Hindlimb muscle (tissue), 1 donor: ENCODE results near the gene TPH2. TPM values are rescaled to one million over a fixed set of nuclear protein-coding genes. Genes with fewer than 3 reads are reported as not detected.
A peak's percentile ranks its signal among the peaks of the same experiment; 100 is the strongest.

Source experiments
- DNase-seq: peaks from one replicate; pipeline ENCODE4 v3.0.0-alpha.2; 2013
- polyA plus RNA-seq: library from polyadenylated mRNA; unstranded; fragments of 120-200 nt; gene quantifications from one replicate; pipeline ENCODE4 v1.2.1, GENCODE V29; 2013; ENCODE audit not compliant: insufficient read length

TPH2 gene
- polyA plus RNA-seq, 1 donor: not detected

DNA sequence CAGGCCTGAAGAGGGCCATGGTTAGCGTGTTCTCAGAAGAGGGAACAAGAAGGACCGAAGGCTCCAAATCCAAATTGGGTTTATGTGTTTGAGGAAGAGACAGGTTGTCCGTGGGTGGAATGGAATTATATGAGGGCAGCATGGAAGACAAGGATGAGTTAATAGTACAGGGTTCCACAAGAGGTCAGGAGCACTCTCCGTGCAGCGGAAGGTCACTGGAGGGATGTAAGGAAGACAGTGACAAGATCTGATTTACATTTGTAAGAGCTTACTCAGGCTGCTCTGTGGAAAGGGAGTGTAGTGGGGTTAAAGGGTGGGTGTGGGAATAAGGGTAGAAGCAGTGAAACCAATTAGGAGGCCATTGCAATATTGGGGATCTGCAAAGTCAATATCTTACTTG, 97.0 kb downstream of the TPH2 start:
- DNase-seq: no peak

DNA sequence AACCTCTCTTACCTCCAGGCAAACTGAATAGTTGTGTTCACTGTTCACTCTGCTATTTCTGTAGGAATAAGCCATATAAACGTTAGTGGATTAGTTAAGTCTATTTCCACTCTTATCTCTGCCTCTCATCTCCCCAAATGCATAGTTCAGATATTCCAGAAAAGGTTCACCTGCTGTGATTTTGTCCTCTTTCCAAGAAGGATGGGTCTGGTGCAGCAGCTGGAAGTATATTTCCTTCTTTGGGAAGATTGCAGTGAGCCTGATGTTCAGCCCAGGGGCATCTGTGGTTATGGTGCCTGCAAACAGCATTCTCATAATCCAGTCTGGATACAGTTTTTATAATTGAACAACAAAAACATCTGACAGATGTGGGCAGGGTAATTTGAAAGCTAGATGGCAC, 97.7 kb downstream of the TPH2 start:
- DNase-seq: no peak

DNA sequence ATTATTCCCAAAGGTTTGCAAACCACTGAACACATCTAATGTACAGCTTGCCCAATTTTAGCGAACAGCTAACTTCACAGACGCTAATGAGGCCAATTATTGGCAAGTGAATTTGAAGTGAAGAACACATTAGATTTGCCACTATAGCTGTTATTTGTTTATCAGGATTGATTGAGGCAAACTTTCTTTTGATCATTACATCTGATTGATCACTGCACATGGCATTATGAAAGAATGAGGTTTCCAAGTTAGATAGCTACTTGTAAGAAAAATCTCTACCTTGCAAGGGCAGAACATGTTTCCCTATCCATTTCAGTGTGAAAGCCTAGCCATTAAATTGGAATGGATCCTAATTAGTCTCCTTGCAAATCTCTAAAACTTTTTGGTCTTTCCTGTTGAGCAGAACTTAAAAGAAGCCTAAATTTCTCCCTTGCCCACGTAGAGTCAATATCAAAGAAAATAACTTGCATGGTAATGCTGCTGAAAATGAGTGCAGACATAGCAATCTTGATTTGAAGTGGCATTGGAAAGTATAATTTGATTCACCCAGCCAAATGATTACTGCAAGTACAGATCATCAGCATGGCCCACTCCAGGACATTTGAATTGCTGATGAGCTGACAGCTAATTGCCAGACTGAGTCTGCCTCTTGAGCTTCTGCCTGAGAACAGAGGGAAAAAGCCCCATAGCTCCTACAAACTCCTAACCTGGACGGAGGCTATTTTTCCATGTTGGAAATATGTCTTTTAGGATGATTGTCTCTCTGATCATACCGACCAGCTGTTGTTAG, 98.6 kb downstream of the TPH2 start:
- DNase-seq: no peak

DNA sequence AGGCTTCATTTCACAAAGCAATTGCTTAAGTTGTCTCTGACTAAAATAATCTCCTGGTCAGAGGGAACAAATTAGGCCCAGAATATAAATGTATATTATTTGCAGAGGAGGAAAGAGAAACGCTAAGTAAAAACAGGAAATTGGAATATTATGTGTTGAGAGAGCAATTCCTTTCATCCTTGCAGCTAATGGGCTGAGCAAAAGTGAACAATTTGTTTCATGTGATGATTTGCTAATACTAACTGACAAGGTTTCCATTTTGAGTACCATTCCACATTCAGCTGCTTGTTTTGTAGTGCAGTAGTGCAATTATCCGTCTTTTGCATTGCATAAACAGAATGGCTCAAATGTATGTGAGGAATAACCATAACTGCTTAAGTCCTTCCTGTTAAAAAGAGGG, 103.2 kb downstream of the TPH2 start:
- no peak for DNase-seq

DNA sequence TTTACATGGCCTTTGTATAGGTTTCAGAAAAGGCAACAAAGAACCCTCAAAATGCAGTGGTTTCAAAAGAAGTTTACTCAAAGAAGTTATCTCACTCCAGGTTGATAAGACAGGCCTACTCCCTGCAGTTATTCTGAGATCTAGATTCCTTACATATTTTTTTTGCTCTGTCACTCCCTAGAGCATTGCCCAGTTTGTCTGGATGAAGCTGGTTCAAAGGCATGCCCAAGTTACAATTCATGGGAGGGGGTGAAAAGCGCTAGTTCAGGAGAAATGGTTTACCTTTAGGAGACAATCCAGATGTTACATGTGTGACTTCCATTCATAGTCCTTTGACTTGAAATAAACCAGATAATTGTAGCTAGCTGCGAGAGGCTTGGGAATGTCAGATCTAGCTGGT, 115.0 kb downstream of the TPH2 start:
- no peak for DNase-seq

DNA sequence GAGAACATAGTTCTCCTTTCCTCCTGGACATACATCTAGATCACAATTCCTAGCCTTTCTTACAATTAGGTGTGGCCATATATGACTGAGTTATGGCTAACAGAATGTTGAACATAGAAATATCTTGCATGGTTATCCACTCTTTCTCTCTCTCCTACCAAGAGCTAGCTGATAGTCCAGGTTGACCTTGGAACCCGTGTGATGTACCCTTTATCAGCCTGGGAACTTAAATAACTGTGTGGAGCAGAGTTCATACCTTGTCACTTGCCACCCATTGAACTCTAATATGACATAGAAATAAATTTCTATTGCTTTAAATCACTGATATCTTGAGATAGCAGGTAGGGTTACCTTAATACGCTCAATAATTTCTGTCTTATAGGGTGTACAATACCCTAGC, 115.9 kb downstream of the TPH2 start:
- DNase-seq: no peak

DNA sequence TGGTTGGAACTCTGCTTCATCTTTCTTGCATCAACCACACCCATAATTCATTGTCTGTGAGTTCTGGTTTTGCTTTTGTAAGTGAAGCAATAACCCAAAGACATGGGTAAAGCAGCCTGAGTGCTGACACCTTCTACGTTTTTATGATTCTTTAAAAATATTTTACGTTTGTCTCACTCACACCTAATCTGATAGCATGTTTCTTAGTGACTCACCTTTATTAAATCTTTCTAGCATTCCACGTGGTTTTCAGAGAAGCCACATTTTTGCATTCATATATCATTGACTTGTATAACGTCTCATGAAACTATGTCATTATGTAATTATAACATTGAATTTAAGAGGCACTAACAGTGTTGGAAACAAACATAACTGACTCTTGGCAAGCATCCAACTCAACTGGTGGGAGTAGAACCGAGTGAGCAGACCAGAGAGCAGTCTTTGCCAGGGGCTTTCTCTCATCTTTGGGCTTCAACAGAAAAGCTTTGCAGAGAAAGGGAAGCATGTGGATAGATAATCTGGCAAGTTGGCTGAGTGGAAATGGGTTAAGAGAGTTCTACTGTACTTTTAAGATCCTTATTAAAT, 118.8 kb downstream of the TPH2 start:
- DNase-seq: no peak

DNA sequence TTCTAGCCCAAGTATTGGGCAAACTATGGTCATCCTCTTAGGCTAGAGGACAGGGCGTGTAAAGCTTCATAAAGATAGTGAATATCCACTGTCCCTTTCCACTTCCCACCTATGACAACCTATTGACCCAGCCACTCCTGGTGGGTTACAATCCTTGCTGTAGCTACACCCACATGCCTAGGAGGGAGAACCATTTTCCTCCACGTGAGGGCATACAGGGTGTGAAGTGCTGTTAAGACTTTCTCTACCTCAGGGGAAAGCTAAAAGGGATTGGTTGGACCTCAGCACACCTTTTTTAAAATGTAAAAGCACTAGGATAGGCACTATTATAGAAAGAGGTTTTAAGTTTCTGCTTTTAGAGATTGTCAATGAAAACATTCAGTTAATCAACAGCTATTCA, 124.4 kb downstream of the TPH2 start:
- no peak for DNase-seq

DNA sequence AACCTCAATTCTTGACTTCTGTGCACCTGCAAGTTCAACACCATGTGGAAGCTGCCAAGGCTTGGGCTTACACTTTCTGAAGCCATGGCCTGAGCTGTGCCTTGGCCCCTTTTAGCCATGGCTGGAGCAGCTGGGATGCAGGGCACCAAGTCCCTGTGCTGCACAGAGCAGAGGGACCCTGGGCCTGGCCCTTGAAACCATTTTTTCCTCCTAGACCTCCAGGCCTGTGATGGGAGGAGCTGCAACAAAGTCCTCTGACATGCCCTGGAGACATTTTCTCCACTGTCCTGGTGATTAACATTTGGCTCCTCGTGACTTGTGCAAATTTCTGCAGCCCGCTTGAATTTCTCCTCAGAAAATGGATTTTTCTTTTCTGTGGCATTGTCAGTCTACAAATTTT, 132.4 kb downstream of the TPH2 start:
- DNase-seq: no peak

DNA sequence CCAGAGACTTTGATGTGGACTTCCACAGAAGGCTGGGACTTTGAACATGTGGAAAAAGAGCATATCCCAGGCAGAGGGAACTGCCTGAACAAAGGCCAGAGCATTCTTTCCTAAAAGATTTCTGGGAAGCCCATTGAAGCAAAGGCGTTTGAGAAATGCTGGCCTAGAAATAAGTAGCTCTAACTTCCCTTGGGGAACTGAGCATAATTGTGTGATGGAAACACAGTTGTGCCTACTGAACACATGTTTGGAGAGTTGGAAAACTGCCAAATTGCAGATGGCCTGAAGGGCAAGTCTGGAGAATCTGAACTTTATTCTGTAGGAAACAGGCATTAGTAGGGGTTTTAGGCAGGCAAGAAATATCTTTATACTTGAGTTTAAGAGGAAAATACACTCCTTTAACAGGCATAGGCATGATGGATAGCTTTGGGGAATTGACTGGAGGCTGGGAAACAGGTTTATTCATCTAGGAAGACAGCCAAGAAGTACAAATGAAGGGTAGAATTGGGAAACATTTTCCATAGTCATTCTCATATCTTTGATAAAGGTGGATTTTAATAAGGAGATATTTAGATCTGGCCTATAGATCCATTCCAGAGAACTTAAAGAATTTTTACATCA, 134.1 kb downstream of the TPH2 start:
- peak; percentile 74 for DNase-seq

DNA sequence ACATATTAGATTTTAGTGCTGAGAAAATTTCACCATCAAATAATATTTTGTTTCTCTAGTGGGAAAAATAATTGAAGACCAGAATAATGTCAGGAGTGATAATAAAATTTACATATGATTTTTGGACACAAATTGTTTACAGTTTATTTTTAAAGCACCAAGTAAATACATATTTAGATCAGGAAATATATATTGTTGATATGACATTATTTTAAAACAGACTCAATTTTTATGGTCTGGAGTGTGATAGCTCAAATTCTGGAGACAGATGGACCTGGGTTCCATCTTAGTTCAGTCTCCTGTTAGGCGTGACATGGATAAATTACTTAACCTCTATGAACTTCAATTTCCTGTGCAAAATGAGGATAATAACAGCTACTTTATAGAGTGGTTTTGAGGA, 135.4 kb downstream of the TPH2 start:
- DNase-seq: no peak

DNA sequence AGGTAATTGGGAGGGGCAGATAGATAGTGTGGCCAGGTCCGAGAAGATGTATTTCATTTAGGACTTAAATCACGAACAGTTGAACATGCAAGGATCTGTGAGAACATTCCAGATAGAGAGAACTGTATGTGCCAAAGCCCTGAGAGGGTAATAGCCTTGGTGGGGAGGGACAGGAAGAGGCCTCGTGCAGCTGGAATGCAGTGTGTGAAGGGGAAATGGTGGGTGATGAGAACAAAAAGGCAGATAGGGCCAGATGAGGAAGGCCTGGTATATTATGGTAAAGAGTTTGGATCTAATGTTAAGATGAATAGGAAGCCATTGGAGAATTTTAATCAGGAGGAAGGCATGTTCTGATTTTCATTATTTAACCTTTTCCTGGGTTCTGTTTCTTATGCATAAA, 136.3 kb downstream of the TPH2 start:
- no peak for DNase-seq

DNA sequence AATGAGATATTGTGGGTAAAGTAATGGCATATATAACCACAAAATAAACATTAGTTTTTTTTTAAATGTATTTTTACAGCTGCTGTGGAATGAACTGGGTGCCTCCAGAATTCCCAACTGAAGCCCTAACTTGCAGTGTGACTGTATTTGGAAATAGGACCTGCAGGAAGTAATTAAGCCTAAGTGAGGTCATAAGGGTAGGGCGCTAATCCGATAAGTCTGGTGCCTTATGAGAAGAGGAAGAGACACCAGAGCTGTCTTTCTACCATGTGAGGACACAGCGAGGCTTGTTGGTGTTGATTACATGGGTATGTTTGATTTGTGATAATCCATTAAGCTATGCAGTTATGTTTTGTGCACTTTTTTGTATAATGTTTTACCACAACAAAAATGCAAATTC, 136.8 kb downstream of the TPH2 start:
- DNase-seq: no peak

DNA sequence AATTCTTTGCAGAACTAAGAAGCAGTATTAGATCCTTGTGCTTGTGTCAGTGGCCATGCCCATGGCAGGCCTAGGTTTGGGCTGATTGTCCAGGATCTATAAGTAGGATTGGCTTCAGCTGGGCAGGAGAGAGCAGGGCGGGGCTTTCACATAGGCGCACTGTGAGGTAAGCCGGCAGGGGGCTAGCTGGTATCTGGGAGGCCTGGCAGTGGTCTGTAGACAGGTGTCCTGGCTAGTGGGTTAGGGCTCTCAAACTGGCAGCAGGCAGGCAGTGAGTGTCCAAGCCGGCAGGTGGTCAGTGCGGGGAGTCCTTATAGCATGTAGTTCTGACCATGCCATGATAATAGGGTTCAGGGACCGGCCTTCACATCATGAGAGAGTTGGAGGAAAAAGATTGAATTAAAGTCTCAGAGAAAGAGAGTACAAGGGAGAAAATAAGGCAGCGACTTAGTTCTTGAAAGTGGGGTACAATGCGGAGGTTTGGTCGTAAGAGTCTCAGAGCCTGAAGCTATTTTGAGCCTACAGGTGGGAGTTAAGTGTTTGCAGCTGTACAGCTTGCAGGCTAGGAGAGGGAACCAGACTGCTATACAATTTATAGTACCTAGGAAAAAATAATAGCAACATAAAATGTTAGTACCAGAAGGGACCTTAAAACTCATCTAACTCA, 137.4 kb downstream of the TPH2 start:
- DNase-seq: no peak

DNA sequence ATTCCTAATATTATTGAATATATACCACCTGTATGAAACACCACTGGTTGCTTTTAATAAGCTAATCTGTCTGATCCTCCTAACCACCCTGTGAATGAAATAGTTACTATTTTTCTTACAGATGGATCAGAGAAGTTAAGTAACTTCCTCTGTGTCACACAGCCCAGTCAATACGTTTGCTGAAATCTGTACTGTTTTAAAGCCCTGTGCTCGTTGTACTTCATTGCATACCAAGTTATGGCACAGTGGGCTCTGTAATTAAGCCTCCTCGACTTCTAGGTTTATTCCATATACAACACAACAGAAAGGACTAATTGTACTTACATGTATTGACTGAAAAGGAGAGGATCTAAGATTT, 137.9 kb downstream of the TPH2 start:
- no peak for DNase-seq

DNA sequence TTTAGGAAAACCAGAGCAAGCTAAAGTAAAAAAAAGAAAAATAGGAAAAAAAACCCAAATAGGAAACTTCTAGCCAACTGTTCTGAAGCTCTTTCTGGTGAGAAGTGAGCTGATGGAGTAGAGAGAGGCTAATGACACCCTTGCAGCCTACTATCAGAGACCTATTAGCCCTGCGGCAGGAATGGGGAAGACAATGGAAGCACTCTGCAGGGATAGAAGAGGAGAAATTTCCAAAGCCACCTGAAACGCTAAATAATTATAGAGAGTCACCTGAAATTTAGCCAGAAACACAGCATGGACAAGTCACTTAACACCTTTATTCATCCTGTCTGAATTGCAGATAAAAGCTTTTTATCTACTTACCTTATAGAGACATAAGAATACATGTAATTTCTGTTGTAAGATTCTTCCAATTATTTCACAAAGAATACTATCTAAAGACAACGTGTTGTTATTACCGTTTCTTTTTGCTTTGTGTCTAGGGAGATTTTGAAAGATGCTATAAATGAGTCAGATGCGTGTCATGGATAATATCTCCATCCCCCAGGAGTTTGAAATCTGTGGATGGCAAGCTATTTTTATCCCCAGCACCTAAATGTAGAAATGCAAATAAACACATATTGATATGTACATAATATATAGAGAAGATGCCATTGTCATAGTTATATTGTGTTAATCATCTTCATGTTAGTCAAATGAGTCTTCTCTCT, 138.6 kb downstream of the TPH2 start:
- no peak for DNase-seq

DNA sequence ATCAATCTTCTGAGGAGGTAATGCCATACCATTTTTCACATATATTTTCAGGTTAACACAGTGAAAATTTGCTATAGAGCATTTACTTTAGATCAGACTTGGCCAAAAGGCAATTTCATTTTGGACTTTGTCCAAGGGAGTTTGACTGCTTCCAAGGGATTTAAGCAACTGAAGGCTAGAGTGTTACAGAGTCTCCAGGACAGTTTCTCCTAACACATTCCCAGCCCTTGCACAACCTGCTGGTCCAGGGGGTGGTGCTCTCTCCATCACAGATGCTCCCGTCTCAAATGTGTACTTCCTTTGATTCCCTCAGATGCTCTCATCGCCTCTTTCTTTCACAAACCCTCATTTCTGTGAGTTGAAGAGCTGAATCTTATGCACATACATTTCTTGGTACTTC, 143.1 kb downstream of the TPH2 start:
- peak; percentile 16 for DNase-seq

Other genes starting within 250 kb of the TPH2 start
- 37.6 TPM for gene RAB21, start 184.0 kb upstream of the TPH2 start, polyA plus RNA-seq
- gene TBC1D15, start 99.1 kb upstream of the TPH2 start, polyA plus RNA-seq: 25.5 TPM